ENCODE measurements around the gene PPT2.

The PPT2 gene

GRCh38 chr6:32153564-32154513, at the start of gene PPT2:
Gene PPT2 (plus strand): TSS chr6:32154141. CDS start chr6:32154595, 454 bp downstream.
- peak within 1 kb of the TSS; percentile 92 for H3K4me3 ChIP-seq (ENCODE audit: control insufficient read depth, low read depth, low read length)
- DNase-seq (ENCODE audit: low read depth) = peak; percentile 93
- TF ChIP-seq CTCF (conservative IDR thresholded peaks at IDR 0.05; ENCODE audit: control insufficient read depth, insufficient read depth, low read depth, low read length) = no peak

- DNase-seq (ENCODE audit: low read depth) = no peak
These were observed 48.5 kb upstream of the PPT2 start for GRCh38 chr6:32105433-32105832.

GRCh38 chr6:32107406-32107805, 46.5 kb upstream of the PPT2 start:
- DNase-seq (ENCODE audit: low read depth) = no peak
- no peak overlapping the region for H3K4me3 ChIP-seq (ENCODE audit: control insufficient read depth, low read depth, low read length)
- TF ChIP-seq CTCF (conservative IDR thresholded peaks at IDR 0.05; ENCODE audit: control insufficient read depth, insufficient read depth, low read depth, low read length) = no peak

More at GRCh38 chr6:32105433-32105832, 48.5 kb upstream of the PPT2 start:
- TF ChIP-seq CTCF (conservative IDR thresholded peaks at IDR 0.05; ENCODE audit: control insufficient read depth, insufficient read depth, low read depth, low read length) = no peak
- no peak overlapping the region for H3K4me3 ChIP-seq (ENCODE audit: control insufficient read depth, low read depth, low read length)

- TF ChIP-seq CTCF (conservative IDR thresholded peaks at IDR 0.05; ENCODE audit: control insufficient read depth, insufficient read depth, low read depth, low read length) = no peak
- H3K4me3 ChIP-seq (ENCODE audit: control insufficient read depth, low read depth, low read length) = no peak overlapping the region
- peak; percentile 55 for DNase-seq (ENCODE audit: low read depth)
These were observed 45.8 kb upstream of the PPT2 start for GRCh38 chr6:32108094-32108627.

GRCh38 chr6:32108727-32109113, 45.2 kb upstream of the PPT2 start:
- no peak for TF ChIP-seq CTCF (conservative IDR thresholded peaks at IDR 0.05; ENCODE audit: control insufficient read depth, insufficient read depth, low read depth, low read length)
- H3K4me3 ChIP-seq (ENCODE audit: control insufficient read depth, low read depth, low read length) = no peak overlapping the region
- DNase-seq (ENCODE audit: low read depth) = no peak

GRCh38 chr6:32109114-32109764, 44.7 kb upstream of the PPT2 start, which contains the start of gene TNXB:
Gene TNXB (minus strand): TSS chr6:32109338. CDS start chr6:32098198, 11,140 bp downstream.
- DNase-seq (ENCODE audit: low read depth) = no peak
- TF ChIP-seq CTCF (conservative IDR thresholded peaks at IDR 0.05; ENCODE audit: control insufficient read depth, insufficient read depth, low read depth, low read length) = no peak
- H3K4me3 ChIP-seq (ENCODE audit: control insufficient read depth, low read depth, low read length) = no peak within 1 kb of the TSS
